LNCaP clone FGC (cell line): ENCODE measurements around the gene OTOP1.
A peak's percentile ranks its signal among the peaks of the same experiment; 100 is the strongest.

ENCODE experiments used
- DNase-seq: peaks from one replicate; pipeline ENCODE4 v3.0.0-alpha.2; 2011; ENCODE audit warnings: low read depth
- H3K4me3 ChIP-seq: 2 replicates; pipeline ENCODE4 v1.5.1; 2011; ENCODE audit warnings: mild to moderate bottlenecking, low read depth, low read length, control low read depth
- CTCF ChIP-seq: IDR thresholded peaks from 2 replicates; pipeline ENCODE4 v1.5.1; 2012; ENCODE audit warnings: mild to moderate bottlenecking; ENCODE audit not compliant: control insufficient read depth, insufficient read depth; ENCODE audit errors: extremely low read depth

The OTOP1 gene

GRCh38 chr4:4226606-4227438, at the start of gene OTOP1:
OTOP1 (minus strand) TSS chr4:4226929; CDS start chr4:4226864, 65 bp downstream.
- TF ChIP-seq CTCF: no peak
- DNase-seq: no peak
- no peak within 1 kb of the TSS for H3K4me3 ChIP-seq

- DNase-seq: no peak
- no peak overlapping the region for H3K4me3 ChIP-seq
- TF ChIP-seq CTCF: no peak
Measured at GRCh38 chr4:4274226-4274625, 47.5 kb upstream of the OTOP1 start.

GRCh38 chr4:4271912-4272311, 45.2 kb upstream of the OTOP1 start:
- no peak for DNase-seq
- H3K4me3 ChIP-seq: no peak overlapping the region
- TF ChIP-seq CTCF: 0 out of 2 replicates have a peak, but pooled peaks have one; percentile 16

- TF ChIP-seq CTCF: no peak
- no peak overlapping the region for H3K4me3 ChIP-seq
- no peak for DNase-seq
Measured at GRCh38 chr4:4270529-4270928, 43.8 kb upstream of the OTOP1 start.

GRCh38 chr4:4269856-4270255, 43.1 kb upstream of the OTOP1 start:
- H3K4me3 ChIP-seq: no peak overlapping the region
- DNase-seq: no peak
- TF ChIP-seq CTCF: no peak

- no peak overlapping the region for H3K4me3 ChIP-seq
- no peak for TF ChIP-seq CTCF
- no peak for DNase-seq
Measured at GRCh38 chr4:4269331-4269731, 42.6 kb upstream of the OTOP1 start.

GRCh38 chr4:4268776-4269175, 42.0 kb upstream of the OTOP1 start:
- TF ChIP-seq CTCF: no peak
- no peak overlapping the region for H3K4me3 ChIP-seq
- no peak for DNase-seq
